HEK293 (cell line): ENCODE data around the gene SPPL2B.

Source experiments
- CTCF ChIA-PET: fragments of 350-600 bp; formaldehyde crosslinking; extraction: SDS; loops from one replicate; lab custom pipeline; 2021; ENCODE audit warnings: antibody characterized with exemption; lab: Yijun Ruan, JAX
- POLR2A ChIA-PET: fragments of 300-600 bp; formaldehyde crosslinking; extraction: SDS; loops from one replicate; lab custom pipeline; 2020; ENCODE audit warnings: antibody characterized with exemption, inconsistent platforms; lab: Yijun Ruan, JAX
- H3K27ac ChIP-seq: fragments of 200-500 bp; sonication (Bioruptor generic); 2 replicates; pipeline ENCODE4 v1.5.1; 2014; ENCODE audit warnings: low read depth, low read length, control low read depth, inconsistent platforms; ENCODE audit errors: extremely low read depth
- H3K36me3 ChIP-seq, 2 experiments: fragments of 200-500 bp in 1 of 2; sonication (Bioruptor generic) in 1 of 2; 1 replicate in 1 of 2; 2 replicates in 1 of 2; pipeline ENCODE4 v1.5.1; 2014 to 2017; ENCODE audit warnings: inconsistent platforms in 2 of 2, low read length in 2 of 2; ENCODE audit not compliant: control insufficient read depth in 2 of 2, insufficient read depth in 1 of 2
- H3K4me1 ChIP-seq: fragments of 200-500 bp; sonication (Bioruptor generic); 2 replicates; pipeline ENCODE4 v1.5.1; 2014; ENCODE audit warnings: mild to moderate bottlenecking, low read length, inconsistent platforms; ENCODE audit not compliant: control insufficient read depth, insufficient read depth
- H3K4me3 ChIP-seq: 2 replicates; pipeline ENCODE4 v1.5.1; 2011; ENCODE audit warnings: low read depth, mild to moderate bottlenecking, control low read depth, low read length, moderate library complexity
- H3K9me3 ChIP-seq: fragments of 200-500 bp; sonication (Bioruptor generic); 2 replicates; pipeline ENCODE4 v1.5.1; 2014; ENCODE audit warnings: low read depth, low read length, inconsistent platforms; ENCODE audit not compliant: control insufficient read depth, insufficient read depth
- GLIS1 ChIP-seq: fragments of 450-650 bp; formaldehyde crosslinking; IDR thresholded peaks from 2 replicates; pipeline ENCODE4 v1.5.1; 2016; ENCODE audit warnings: missing biosample characterization, missing genetic modification characterization
- PATZ1 ChIP-seq: fragments of 450-650 bp; formaldehyde crosslinking; IDR thresholded peaks from 2 replicates; pipeline ENCODE4 v1.5.1; 2016; ENCODE audit warnings: missing biosample characterization, missing genetic modification characterization
- PRDM10 ChIP-seq: fragments of 450-650 bp; formaldehyde crosslinking; IDR thresholded peaks from 2 replicates; pipeline ENCODE4 v1.5.1; 2016; ENCODE audit warnings: missing biosample characterization, missing genetic modification characterization
- PRDM6 ChIP-seq: fragments of 450-650 bp; formaldehyde crosslinking; IDR thresholded peaks from 2 replicates; pipeline ENCODE4 v1.5.1; 2017; ENCODE audit warnings: missing biosample characterization, missing genetic modification characterization
- SCRT1 ChIP-seq: fragments of 450-650 bp; formaldehyde crosslinking; IDR thresholded peaks from 2 replicates; pipeline ENCODE4 v1.5.1; 2016; ENCODE audit warnings: missing biosample characterization, missing genetic modification characterization, borderline replicate concordance
- ZBTB11 ChIP-seq: fragments of 450-650 bp; formaldehyde crosslinking; conservative IDR thresholded peaks from 2 replicates; pipeline ENCODE4 v1.5.1; 2016; ENCODE audit warnings: low read depth, missing biosample characterization, missing genetic modification characterization
- ZBTB49 ChIP-seq: fragments of 450-650 bp; formaldehyde crosslinking; IDR thresholded peaks from 2 replicates; pipeline ENCODE4 v1.5.1; 2016; ENCODE audit warnings: missing biosample characterization, missing genetic modification characterization, low read depth
- ZBTB6 ChIP-seq: fragments of 450-650 bp; formaldehyde crosslinking; IDR thresholded peaks from 2 replicates; pipeline ENCODE4 v1.5.1; 2017; ENCODE audit warnings: missing biosample characterization, missing genetic modification characterization
- ZIC2 ChIP-seq: fragments of 450-650 bp; formaldehyde crosslinking; IDR thresholded peaks from 2 replicates; pipeline ENCODE4 v1.5.1; 2016; ENCODE audit warnings: missing biosample characterization, missing genetic modification characterization
- ZNF23 ChIP-seq: fragments of 450-650 bp; formaldehyde crosslinking; IDR thresholded peaks from 2 replicates; pipeline ENCODE4 v1.5.1; 2016; ENCODE audit warnings: missing biosample characterization, missing genetic modification characterization, borderline replicate concordance
- ZNF280C ChIP-seq: fragments of 450-650 bp; formaldehyde crosslinking; IDR thresholded peaks from 2 replicates; pipeline ENCODE4 v1.5.1; 2016; ENCODE audit warnings: missing biosample characterization, missing genetic modification characterization
- ZNF335 ChIP-seq: fragments of 450-650 bp; formaldehyde crosslinking; conservative IDR thresholded peaks from 2 replicates; pipeline ENCODE4 v1.5.1; 2016; ENCODE audit warnings: missing biosample characterization, missing genetic modification characterization
- ZNF571 ChIP-seq: fragments of 450-650 bp; formaldehyde crosslinking; IDR thresholded peaks from 2 replicates; pipeline ENCODE4 v1.5.0; 2017; ENCODE audit warnings: missing biosample characterization, missing genetic modification characterization
- ZNF629 ChIP-seq: fragments of 450-650 bp; formaldehyde crosslinking; IDR thresholded peaks from 2 replicates; pipeline ENCODE4 v1.5.1; 2017; ENCODE audit warnings: missing biosample characterization, missing genetic modification characterization
- ZNF747 ChIP-seq: fragments of 450-650 bp; formaldehyde crosslinking; IDR thresholded peaks from 2 replicates; pipeline ENCODE4 v1.5.1; 2016; ENCODE audit warnings: missing biosample characterization, missing genetic modification characterization

SPPL2B gene

GRCh38 chr19:2308114-2308556, 20.3 kb upstream of the SPPL2B start, which contains the start of gene LINGO3:
Gene LINGO3, minus strand, starts transcription at chr19:2308154. Its CDS starts 16,378 bp downstream, at chr19:2291776.
- POLR2A ChIA-PET, result no interaction called here
- TF ChIP-seq ZNF280C (tag by site-specific recombination) (no peak), PRDM10 (peak; percentile 21; the same call in 1 of the 2 replicates)
- TF ChIP-seq, all 188 proteins: peak for 1
- no peaks in the 10 kb centered on the region for H3K9me3 ChIP-seq
- no peaks in the 10 kb centered on the region for H3K36me3 ChIP-seq
- H3K4me1 ChIP-seq, result no peaks in the 10 kb centered on the region
- no peak within 1 kb of the TSS for H3K27ac ChIP-seq
- CTCF ChIA-PET, result interaction anchor here (1.1 kb wide), 1 partner anchor 34 kb away, joined by 3 read pairs; no protein-coding TSS in a partner anchor
- H3K4me3 ChIP-seq, result no peak within 1 kb of the TSS; the same call in 1 of the 2 replicates

- CTCF ChIA-PET, result interaction anchor here (0.6 kb wide), 1 partner anchor 152 kb away, joined by 4 read pairs; no protein-coding TSS in a partner anchor
- peak; percentile 97 for TF ChIP-seq ZIC2 (tag by site-specific recombination)
- no peak for TF ChIP-seq ZBTB49 (tag by site-specific recombination)
- TF ChIP-seq SCRT1 (tag by site-specific recombination), result peak; percentile 79; the same call in 1 of the 2 replicates
- peak; percentile 100 for TF ChIP-seq GLIS1 (tag by site-specific recombination)
- no peak for TF ChIP-seq ZNF747 (tag by site-specific recombination)
- peak; percentile 77 for TF ChIP-seq PATZ1
- no peak for TF ChIP-seq ZNF629 (tag by site-specific recombination)
- TF ChIP-seq ZNF335 (tag by site-specific recombination), result peak; percentile 89
- no peak for TF ChIP-seq ZBTB11
- no peak for TF ChIP-seq ZBTB6 (tag by site-specific recombination)
- no peak for TF ChIP-seq ZNF23 (tag by site-specific recombination)
- TF ChIP-seq PRDM6 (tag by site-specific recombination), result no peak
- TF ChIP-seq ZNF571 (tag by site-specific recombination), result no peak
Measured at GRCh38 chr19:2309734-2310362, 18.6 kb upstream of the SPPL2B start.

More at GRCh38 chr19:2309734-2310362, 18.6 kb upstream of the SPPL2B start:
- POLR2A ChIA-PET, result no interaction called here
- Histone ChIP-seq H3K4me1 (no peaks in the 10 kb centered on the region), H3K4me3 (no peak overlapping the region), H3K9me3 (no peaks in the 10 kb centered on the region), H3K36me3 (no peaks in the 10 kb centered on the region), H3K27ac (no peak overlapping the region)
